Uterus (tissue), 4 donors: ENCODE data around the gene STK25. TPM values are rescaled to one million over a fixed set of nuclear protein-coding genes. Genes with fewer than 3 reads are reported as not detected.

Experiments
- DNase-seq, 2 donors: peaks; one replicate each; pipeline ENCODE4 v3.0.0-alpha.2; 2019 to 2020
- H3K27ac ChIP-seq, 2 donors: fragments of 200-600 bp; sonication (generic); 1 replicate in 1 of 2; 2 replicates in 1 of 2; pipeline ENCODE4 v1.5.1; 2016 to 2018
- H3K27me3 ChIP-seq, 2 donors: fragments of 200-600 bp; sonication (generic); one replicate each; pipeline ENCODE4 v1.5.1; 2018 to 2019; ENCODE audit warnings: control low read depth in 1 of 2
- H3K36me3 ChIP-seq, 2 donors: fragments of 200-600 bp; sonication (generic); one replicate each; pipeline ENCODE4 v1.5.1; 2019; ENCODE audit warnings: control low read depth in 1 of 2
- H3K4me1 ChIP-seq, 2 donors: fragments of 200-600 bp; sonication (generic); one replicate each; pipeline ENCODE4 v1.5.1; 2018 to 2019; ENCODE audit warnings: control low read depth in 1 of 2
- H3K4me3 ChIP-seq, 2 donors: fragments of 200-600 bp; sonication (generic); 1 replicate in 1 of 2; 2 replicates in 1 of 2; pipeline ENCODE4 v1.5.1; 2018 to 2019; ENCODE audit warnings: mild to moderate bottlenecking in 1 of 2
- H3K9me3 ChIP-seq, 2 donors: fragments of 200-600 bp; sonication (generic); one replicate each; pipeline ENCODE4 v1.5.1; 2019; ENCODE audit warnings: control low read depth in 1 of 2
- POLR2A ChIP-seq, 2 donors: fragments of 450-650 bp; IDR thresholded peaks; one replicate each; pipeline ENCODE4 v1.6.1; 2016; ENCODE audit warnings: antibody characterized with exemption in 2 of 2, mild to moderate bottlenecking in 1 of 2, moderate library complexity in 1 of 2
- intact Hi-C: fragments of 100-400 bp; cut with DNase I; formaldehyde crosslinking; loops from one replicate; pipeline ENCODE4 v1.15.1; 2023; ENCODE audit warnings: low total_unique reads
- total RNA-seq, 4 donors: library from RNA; depleted of rRNA in 3 of 4; stranded (reverse); fragments of >200 nt in 3 of 4; gene quantifications; one replicate each; pipeline versions ENCODE4 v1.1.0 to v1.2.4, GENCODE V29; 2014 to 2023
- TF ChIP-seq, protein P1 (sequence below), 4 experiments: fragments of 200-600 bp in 2 of 4; fragments of 450-650 bp in 2 of 4; sonication (generic) in 2 of 4; IDR thresholded peaks; one replicate each; pipeline ENCODE4 v1.5.1; 2016 to 2019; ENCODE audit warnings: antibody characterized with exemption in 4 of 4, mild to moderate bottlenecking in 2 of 4, moderate library complexity in 1 of 4
- donor health status: DM: yes; HTN: yes; CAD: no.

Gene STK25
- total RNA-seq, 4 donors from 2014 or later = 77.6 to 191 (median 165) TPM

DNA sequence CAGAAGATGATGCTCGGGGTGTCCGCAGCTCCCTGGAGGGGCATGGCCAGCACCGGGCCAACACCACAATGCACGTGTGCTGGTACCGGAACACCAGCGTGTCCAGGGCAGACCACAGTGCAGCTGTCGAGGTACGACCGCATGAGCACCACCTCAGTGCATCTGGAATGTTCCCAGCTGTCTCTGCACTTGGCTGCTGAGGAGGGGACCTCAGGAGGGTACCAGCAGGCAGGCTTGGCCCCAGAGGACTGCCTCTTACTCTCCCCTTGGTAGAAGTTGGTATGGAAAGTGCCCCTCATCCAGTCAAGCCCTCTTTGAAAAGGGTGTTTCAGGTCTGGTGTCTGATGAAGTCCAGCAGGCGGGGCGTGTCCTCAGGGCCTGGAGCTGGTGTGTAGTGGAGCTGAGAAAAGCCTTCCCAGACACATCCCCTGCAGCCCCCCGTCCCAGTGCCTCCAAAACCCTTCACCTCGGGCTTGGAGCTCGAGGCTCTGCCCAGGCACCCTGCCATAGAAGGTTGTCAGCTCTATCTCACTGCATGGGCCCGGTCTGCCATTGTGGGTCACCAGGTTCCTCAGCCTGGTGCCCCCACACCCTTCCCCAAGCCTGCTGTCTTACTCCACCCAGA, 16.7 kb downstream of the STK25 start:
- Histone ChIP-seq H3K4me3 (no peak overlapping the region), H3K4me1 (no peaks in the 10 kb centered on the region), H3K27me3 (no peaks in the 10 kb centered on the region), H3K27ac (no peak overlapping the region), H3K9me3 (no peaks in the 10 kb centered on the region), H3K36me3 (no peaks in the 10 kb centered on the region)
- intact Hi-C loops = no loop called here
- no peak for TF ChIP-seq POLR2A (IDR thresholded peaks at IDR 0.05)
- TF ChIP-seq, protein P1, sequence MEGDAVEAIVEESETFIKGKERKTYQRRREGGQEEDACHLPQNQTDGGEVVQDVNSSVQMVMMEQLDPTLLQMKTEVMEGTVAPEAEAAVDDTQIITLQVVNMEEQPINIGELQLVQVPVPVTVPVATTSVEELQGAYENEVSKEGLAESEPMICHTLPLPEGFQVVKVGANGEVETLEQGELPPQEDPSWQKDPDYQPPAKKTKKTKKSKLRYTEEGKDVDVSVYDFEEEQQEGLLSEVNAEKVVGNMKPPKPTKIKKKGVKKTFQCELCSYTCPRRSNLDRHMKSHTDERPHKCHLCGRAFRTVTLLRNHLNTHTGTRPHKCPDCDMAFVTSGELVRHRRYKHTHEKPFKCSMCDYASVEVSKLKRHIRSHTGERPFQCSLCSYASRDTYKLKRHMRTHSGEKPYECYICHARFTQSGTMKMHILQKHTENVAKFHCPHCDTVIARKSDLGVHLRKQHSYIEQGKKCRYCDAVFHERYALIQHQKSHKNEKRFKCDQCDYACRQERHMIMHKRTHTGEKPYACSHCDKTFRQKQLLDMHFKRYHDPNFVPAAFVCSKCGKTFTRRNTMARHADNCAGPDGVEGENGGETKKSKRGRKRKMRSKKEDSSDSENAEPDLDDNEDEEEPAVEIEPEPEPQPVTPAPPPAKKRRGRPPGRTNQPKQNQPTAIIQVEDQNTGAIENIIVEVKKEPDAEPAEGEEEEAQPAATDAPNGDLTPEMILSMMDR (IDR thresholded peaks at IDR 0.05) = no peak
- DNase-seq = no peak

- Histone ChIP-seq H3K4me1 (no peaks in the 10 kb centered on the region), H3K36me3 (no peaks in the 10 kb centered on the region), H3K9me3 (no peaks in the 10 kb centered on the region), H3K27ac (no peak overlapping the region), H3K4me3 (no peak overlapping the region), H3K27me3 (no peaks in the 10 kb centered on the region)
- intact Hi-C loops = no loop called here
- no peak for DNase-seq
- no peak for TF ChIP-seq POLR2A (IDR thresholded peaks at IDR 0.05)
- TF ChIP-seq, protein P1 (IDR thresholded peaks at IDR 0.05) = no peak
Measured at GRCh38 chr2:241490825-241491506, 17.4 kb downstream of the STK25 start.

GRCh38 chr2:241489733-241490680, 18.4 kb downstream of the STK25 start:
- Histone ChIP-seq H3K4me1 (no peaks in the 10 kb centered on the region), H3K9me3 (no peaks in the 10 kb centered on the region), H3K27ac (no peak overlapping the region), H3K27me3 (no peaks in the 10 kb centered on the region), H3K4me3 (no peak overlapping the region), H3K36me3 (no peaks in the 10 kb centered on the region)
- no peak for DNase-seq
- intact Hi-C loops = no loop called here
- TF ChIP-seq, protein P1 (IDR thresholded peaks at IDR 0.05) = no peak
- TF ChIP-seq POLR2A (IDR thresholded peaks at IDR 0.05) = no peak

- TF ChIP-seq, protein P1 (IDR thresholded peaks at IDR 0.05) = no peak
- no peak for TF ChIP-seq POLR2A (IDR thresholded peaks at IDR 0.05)
- Histone ChIP-seq H3K4me1 (no peaks in the 10 kb centered on the region), H3K4me3 (no peak overlapping the region), H3K36me3 (no peaks in the 10 kb centered on the region), H3K9me3 (no peaks in the 10 kb centered on the region), H3K27me3 (no peaks in the 10 kb centered on the region), H3K27ac (no peak overlapping the region)
- no peak for DNase-seq
- intact Hi-C loops = no loop called here
Measured at GRCh38 chr2:241489088-241489487, 19.3 kb downstream of the STK25 start.
